ENCODE results near the gene CYP4F8.

DNA sequence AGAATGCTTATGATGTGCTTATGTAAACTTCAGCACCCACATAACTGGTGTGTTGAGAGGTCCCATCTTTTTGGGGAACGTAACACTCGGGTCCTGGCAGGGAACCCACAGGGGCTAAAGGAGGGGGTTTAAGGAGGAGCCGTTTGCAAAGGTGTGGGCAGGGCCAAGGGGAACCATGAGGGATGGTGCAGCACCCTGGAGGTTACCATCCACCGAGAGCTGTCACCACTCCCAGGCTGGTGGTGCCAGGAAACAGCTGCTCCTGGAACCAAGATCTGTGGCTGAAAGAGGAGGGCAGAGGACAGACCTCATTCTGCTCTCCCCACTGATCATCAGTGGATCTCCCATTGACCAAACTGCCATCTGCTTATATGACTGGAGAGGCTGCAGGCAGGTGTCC, 23.2 kb upstream of the CYP4F8 start:
- TF ChIP-seq, protein P1, sequence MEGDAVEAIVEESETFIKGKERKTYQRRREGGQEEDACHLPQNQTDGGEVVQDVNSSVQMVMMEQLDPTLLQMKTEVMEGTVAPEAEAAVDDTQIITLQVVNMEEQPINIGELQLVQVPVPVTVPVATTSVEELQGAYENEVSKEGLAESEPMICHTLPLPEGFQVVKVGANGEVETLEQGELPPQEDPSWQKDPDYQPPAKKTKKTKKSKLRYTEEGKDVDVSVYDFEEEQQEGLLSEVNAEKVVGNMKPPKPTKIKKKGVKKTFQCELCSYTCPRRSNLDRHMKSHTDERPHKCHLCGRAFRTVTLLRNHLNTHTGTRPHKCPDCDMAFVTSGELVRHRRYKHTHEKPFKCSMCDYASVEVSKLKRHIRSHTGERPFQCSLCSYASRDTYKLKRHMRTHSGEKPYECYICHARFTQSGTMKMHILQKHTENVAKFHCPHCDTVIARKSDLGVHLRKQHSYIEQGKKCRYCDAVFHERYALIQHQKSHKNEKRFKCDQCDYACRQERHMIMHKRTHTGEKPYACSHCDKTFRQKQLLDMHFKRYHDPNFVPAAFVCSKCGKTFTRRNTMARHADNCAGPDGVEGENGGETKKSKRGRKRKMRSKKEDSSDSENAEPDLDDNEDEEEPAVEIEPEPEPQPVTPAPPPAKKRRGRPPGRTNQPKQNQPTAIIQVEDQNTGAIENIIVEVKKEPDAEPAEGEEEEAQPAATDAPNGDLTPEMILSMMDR (IDR thresholded peaks at IDR 0.05; ENCODE audit: low read depth, low read length): no peak
- no peak for TF ChIP-seq MYC (IDR thresholded peaks at IDR 0.05; ENCODE audit: low read depth, low read length)
